ENCODE data around the gene SP2. TPM values are rescaled to one million over a fixed set of nuclear protein-coding genes. Genes with fewer than 3 reads are reported as not detected.
A peak's percentile ranks its signal among the peaks of the same experiment; 100 is the strongest.

SP2 gene
- total and polyA plus RNA-seq, 2 of the 13 experiments (the other 11 are each of a cell fraction or from before 2014, with no cell fraction given): 1.4 to 4.8 TPM

GRCh38 chr17:47970725-47971499 is 74.9 kb downstream of the SP2 start, which contains the start of gene CDK5RAP3 (continued):
- TF ChIP-seq MTF2 (CRISPR knock-in tag; IDR thresholded peaks at IDR 0.05; ENCODE audit: borderline replicate concordance) (no peak; the same call in 1 of the 2 replicates), CHD4 (IDR thresholded peaks at IDR 0.05; ENCODE audit: borderline replicate concordance, low read length) (no peak), ZBTB33 (CRISPR knock-in tag; IDR thresholded peaks at IDR 0.05) (peak; percentile 72), MLX (CRISPR knock-in tag; IDR thresholded peaks at IDR 0.05) (no peak), IRF2 (CRISPR knock-in tag; IDR thresholded peaks at IDR 0.05) (peak; percentile 90), BRF2 (CRISPR knock-in tag; IDR thresholded peaks at IDR 0.05) (peak; percentile 97), ZNF577 (CRISPR knock-in tag; IDR thresholded peaks at IDR 0.05; ENCODE audit: borderline replicate concordance, low read depth) (peak; percentile 97), ZNF18 (CRISPR knock-in tag; IDR thresholded peaks at IDR 0.05; ENCODE audit: insufficient replicate concordance) (no peak), ZNF589 (CRISPR knock-in tag; conservative IDR thresholded peaks at IDR 0.05) (peak; percentile 87), ZNF780A (CRISPR knock-in tag; IDR thresholded peaks at IDR 0.05) (0 out of 2 replicates have a peak, but pooled peaks have one; percentile 62), ZNF12 (CRISPR knock-in tag; IDR thresholded peaks at IDR 0.05) (no peak; the same call in none of the 2 replicates), AGO1 (IDR thresholded peaks at IDR 0.05; ENCODE audit: low read depth, low read length, poor library complexity, severe bottlenecking) (peak; percentile 62), ZNF816 (CRISPR knock-in tag; IDR thresholded peaks at IDR 0.05; ENCODE audit: borderline replicate concordance) (peak; percentile 94; the same call in 1 of the 2 replicates), EZH2 (conservative IDR thresholded peaks at IDR 0.05; ENCODE audit: low read depth, low read length) (no peak), TOE1 (CRISPR knock-in tag; IDR thresholded peaks at IDR 0.05) (peak; percentile 83; the same call in 1 of the 2 replicates), BHLHE40 (IDR thresholded peaks at IDR 0.05; ENCODE audit: low read length) (peak; percentile 87), ZHX1 (CRISPR knock-in tag; IDR thresholded peaks at IDR 0.05; ENCODE audit: low read depth) (peak; percentile 92), ZNF136 (CRISPR knock-in tag; IDR thresholded peaks at IDR 0.05; ENCODE audit: low read depth) (peak; percentile 35), MLLT10 (CRISPR knock-in tag; IDR thresholded peaks at IDR 0.05) (no peak), ZNF883 (CRISPR knock-in tag; IDR thresholded peaks at IDR 0.05; ENCODE audit: not compliant biosample characterization) (peak; percentile 98), ZFP82 (CRISPR knock-in tag; IDR thresholded peaks at IDR 0.05; ENCODE audit: borderline replicate concordance) (peak; percentile 98; the same call in 1 of the 2 replicates)

All from HepG2 (cell line).